ENCODE measurements around the gene PADI3.

The PADI3 gene

GRCh38 chr1:17248781-17249180 lies at the start of gene PADI3:
Gene PADI3, plus strand, starts transcription at chr1:17249098. Its CDS starts 40 bp downstream, at chr1:17249138.
- no peak for DNase-seq

- DNase-seq = peak in 1 of 2 experiments; percentile 16
Measured at GRCh38 chr1:17199267-17200044, 49.4 kb upstream of the PADI3 start.

- no peak for DNase-seq
Measured at GRCh38 chr1:17200246-17200645, 48.7 kb upstream of the PADI3 start.

GRCh38 chr1:17200756-17201155 lies 48.1 kb upstream of the PADI3 start:
- DNase-seq = no peak

GRCh38 chr1:17201201-17202021 lies 47.5 kb upstream of the PADI3 start:
- peak; percentile 19 to 38 for DNase-seq

GRCh38 chr1:17204546-17205440 lies 44.1 kb upstream of the PADI3 start, which contains the start of gene PADI1:
Gene PADI1, plus strand, starts transcription at chr1:17205128. Its CDS starts 90 bp downstream, at chr1:17205218.
- DNase-seq = no peak

GRCh38 chr1:17205652-17206051 lies 43.2 kb upstream of the PADI3 start:
- no peak for DNase-seq

GRCh38 chr1:17206196-17206595 lies 42.7 kb upstream of the PADI3 start:
- DNase-seq = no peak

GRCh38 chr1:17207046-17207445 lies 41.9 kb upstream of the PADI3 start:
- no peak for DNase-seq

GRCh38 chr1:17207540-17207939 lies 41.4 kb upstream of the PADI3 start:
- no peak for DNase-seq

GRCh38 chr1:17207966-17208418 lies 40.9 kb upstream of the PADI3 start:
- peak; percentile 58 to 68 for DNase-seq

- DNase-seq = no peak
Measured at GRCh38 chr1:17208546-17208945, 40.4 kb upstream of the PADI3 start.

- DNase-seq = no peak
Measured at GRCh38 chr1:17209430-17209829, 39.5 kb upstream of the PADI3 start.

- DNase-seq = no peak
Measured at GRCh38 chr1:17210176-17210575, 38.7 kb upstream of the PADI3 start.

GRCh38 chr1:17211377-17211776 lies 37.5 kb upstream of the PADI3 start:
- no peak for DNase-seq

GRCh38 chr1:17212009-17212408 lies 36.9 kb upstream of the PADI3 start:
- DNase-seq = no peak

GRCh38 chr1:17212487-17213121 lies 36.3 kb upstream of the PADI3 start:
- peak; percentile 56 to 66 for DNase-seq

GRCh38 chr1:17213148-17213781 lies 35.6 kb upstream of the PADI3 start:
- DNase-seq = no peak

GRCh38 chr1:17213782-17214148 lies 35.1 kb upstream of the PADI3 start:
- DNase-seq = no peak

- no peak for DNase-seq
Measured at GRCh38 chr1:17214876-17215544, 33.9 kb upstream of the PADI3 start.

GRCh38 chr1:17215545-17215890 lies 33.4 kb upstream of the PADI3 start:
- DNase-seq = no peak

Measured in activated CD4-positive, alpha-beta T cell treated with anti-CD3 and anti-CD28 coated beads, Interleukin-2, amount 50 U/mL, for 48 hours (primary cell).